Peyer's patch (tissue), 4 donors: Measurements from ENCODE around the gene CASZ1.

Experiments used
- CTCF ChIP-seq, 6 experiments: fragments of 450-650 bp in 4 of 6; fragments of 200-600 bp in 2 of 6; sonication (generic) in 1 of 6; IDR thresholded peaks; one replicate each; pipeline ENCODE4 v1.5.1; 2017 to 2019; ENCODE audit warnings: antibody characterized with exemption in 6 of 6, mild to moderate bottlenecking in 3 of 6, moderate library complexity in 1 of 6
- POLR2A ChIP-seq, 2 donors: fragments of 450-650 bp; IDR thresholded peaks; one replicate each; pipeline ENCODE4 v1.5.1; 2017; ENCODE audit warnings: antibody characterized with exemption in 2 of 2, mild to moderate bottlenecking in 2 of 2, moderate library complexity in 2 of 2

GRCh38 chr1:10705953-10706352, 90.5 kb downstream of the CASZ1 start:
- TF ChIP-seq POLR2A (IDR thresholded peaks at IDR 0.05) (no peak), CTCF (IDR thresholded peaks at IDR 0.05) (no peak)
